D721Med (cell line): Measurements from ENCODE around the gene MED27.

ENCODE experiments used
- DNase-seq: peaks from one replicate; pipeline ENCODE4 v3.0.0; 2011; ENCODE audit warnings: low spot score; ENCODE audit not compliant: insufficient read length
- FAIRE-seq: peaks from 2 replicates; lab custom pipeline; 2011; peaks lifted over from hg19 to GRCh38; lab: Jason Lieb, UNC
- CTCF ChIP-seq: IDR thresholded peaks from 2 replicates; pipeline ENCODE4 v1.5.1; 2012; ENCODE audit warnings: mild to moderate bottlenecking, control low read depth; ENCODE audit not compliant: insufficient read depth; ENCODE audit errors: missing control alignments

MED27 gene

DNA sequence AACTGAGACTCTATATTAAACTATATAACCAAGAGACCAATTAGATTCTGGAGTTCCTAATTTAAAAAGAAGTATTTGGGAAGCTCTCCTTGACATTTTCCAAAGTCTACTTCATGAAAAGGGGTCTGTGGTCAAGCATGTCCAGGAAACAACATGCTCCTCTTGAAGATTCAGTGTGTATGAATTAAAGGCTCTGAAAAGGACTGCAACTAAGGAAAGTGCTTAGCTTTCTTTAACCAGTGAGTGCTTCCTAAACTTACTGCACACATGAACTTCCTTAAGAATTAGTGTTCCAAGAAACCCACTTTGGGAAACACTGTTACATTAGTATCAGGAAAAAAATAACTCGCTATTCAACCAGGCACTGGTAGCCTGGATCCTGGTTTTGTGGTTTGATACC is 167.6 kb downstream of the MED27 start:
- DNase-seq: no peak
- no peak for FAIRE-seq
- no peak for TF ChIP-seq CTCF

GRCh38 chr9:131910572-131910971 is 169.1 kb downstream of the MED27 start:
- no peak for FAIRE-seq
- TF ChIP-seq CTCF: no peak
- no peak for DNase-seq

DNA sequence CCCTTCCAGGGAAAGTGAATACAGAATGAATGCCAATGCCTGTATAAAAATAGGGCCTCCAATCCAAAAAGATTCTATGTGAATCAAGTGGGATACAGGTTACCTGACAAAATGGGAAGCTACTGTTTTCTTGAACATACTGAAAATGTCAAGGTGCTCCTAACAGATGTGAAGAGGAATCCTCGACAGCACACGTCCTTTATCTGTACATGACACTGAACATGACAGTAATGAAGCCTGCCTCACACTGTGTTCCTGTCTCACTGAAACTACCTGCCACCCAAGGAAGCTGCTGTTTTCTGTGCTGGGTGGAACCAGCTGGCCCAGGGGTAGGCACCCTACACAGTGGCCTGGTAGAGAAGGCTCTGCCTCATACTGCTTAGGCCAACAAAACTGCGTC is 174.5 kb downstream of the MED27 start:
- no peak for TF ChIP-seq CTCF
- FAIRE-seq: no peak
- no peak for DNase-seq

GRCh38 chr9:131899296-131900228 is 180.1 kb downstream of the MED27 start:
- FAIRE-seq (no peak), DNase-seq (no peak)
- TF ChIP-seq CTCF: no peak

- FAIRE-seq: no peak
- TF ChIP-seq CTCF: no peak
Measured at GRCh38 chr9:131892902-131893500, 186.7 kb downstream of the MED27 start.

GRCh38 chr9:131892162-131892707 is 187.4 kb downstream of the MED27 start:
- DNase-seq (no peak), FAIRE-seq (no peak)
- TF ChIP-seq CTCF: no peak

More at GRCh38 chr9:131892902-131893500, 186.7 kb downstream of the MED27 start:
- DNase-seq: no peak
